Activated T-helper 2 cell treated with anti-CD3 and anti-CD28 coated beads, Interferon-gamma antibody, Interleukin-2, Interleukin-4, amounts not matched to agents 10 μg/mL and 5 μg/mL and 100 μg/mL, durations not matched to agents 14 hours and 24 hours and 36 hours (primary cell): ENCODE measurements around the gene PLCB1. TPM values are rescaled to one million over a fixed set of nuclear protein-coding genes. Genes with fewer than 3 reads are reported as not detected.

Experiments used
- DNase-seq: peaks from one replicate; pipeline ENCODE4 v3.0.0; 2021; ENCODE audit warnings: low spot score
- H3K27ac Mint-ChIP-seq: one replicate; pipeline ENCODE4 v1.8.0; 2021; ENCODE audit warnings: mixed read lengths
- H3K27me3 Mint-ChIP-seq: one replicate; pipeline ENCODE4 v1.8.0; 2021; ENCODE audit warnings: low read depth, mixed read lengths
- H3K36me3 Mint-ChIP-seq: one replicate; pipeline ENCODE4 v1.8.0; 2021; ENCODE audit warnings: low read depth, mixed read lengths
- H3K4me1 Mint-ChIP-seq: one replicate; pipeline ENCODE4 v1.8.0; 2021; ENCODE audit warnings: low read depth, mixed read lengths
- H3K4me3 Mint-ChIP-seq: one replicate; pipeline ENCODE4 v1.8.0; 2021; ENCODE audit warnings: low read depth, mild to moderate bottlenecking, moderate library complexity, mixed read lengths
- H3K9me3 Mint-ChIP-seq: one replicate; pipeline ENCODE4 v1.8.0; 2021; ENCODE audit warnings: mixed read lengths
- intact Hi-C: fragments of 100-400 bp; cut with micrococcal nuclease; formaldehyde crosslinking; loops from one replicate; pipeline ENCODE4 v1.15.1; 2023
- total RNA-seq: library from RNA; stranded (reverse); gene quantifications from 2 replicates; pipeline ENCODE4 v1.2.3, GENCODE V29; 2022

PLCB1 gene
- total RNA-seq, 1 donor from 2014 or later, result 2.6 TPM

DNA sequence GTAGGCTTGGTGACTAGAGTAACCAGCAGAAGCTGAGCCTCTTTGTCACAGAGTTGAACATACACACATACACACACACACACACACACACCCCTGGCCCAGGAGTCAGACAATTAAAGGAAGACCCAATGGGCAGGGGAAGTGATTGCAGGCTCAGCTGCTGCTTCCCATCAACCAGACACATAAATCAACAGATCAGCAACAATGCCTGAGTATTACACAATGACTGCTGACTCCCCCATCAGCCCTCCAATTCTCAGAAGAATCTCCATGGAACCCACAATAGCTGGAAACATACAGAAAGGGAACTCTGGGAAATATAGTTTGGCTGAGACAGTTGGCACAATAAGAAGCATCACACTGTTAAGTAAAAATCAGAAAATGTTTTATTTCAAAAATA, 666.4 kb downstream of the PLCB1 start:
- no peaks in the 10 kb centered on the region for H3K36me3 Mint-ChIP-seq
- H3K27me3 Mint-ChIP-seq, result no peaks in the 10 kb centered on the region
- no peak overlapping the region for H3K4me3 Mint-ChIP-seq
- no peak overlapping the region for H3K27ac Mint-ChIP-seq
- no peaks in the 10 kb centered on the region for H3K9me3 Mint-ChIP-seq
- intact Hi-C loops, result no loop called here
- DNase-seq, result no peak
- H3K4me1 Mint-ChIP-seq, result no peaks in the 10 kb centered on the region

GRCh38 chr20:8800089-8800488, 668.0 kb downstream of the PLCB1 start:
- no peak overlapping the region for H3K4me3 Mint-ChIP-seq
- no peak overlapping the region for H3K27ac Mint-ChIP-seq
- DNase-seq, result no peak
- no peaks in the 10 kb centered on the region for H3K9me3 Mint-ChIP-seq
- H3K4me1 Mint-ChIP-seq, result no peaks in the 10 kb centered on the region
- no peaks in the 10 kb centered on the region for H3K36me3 Mint-ChIP-seq
- intact Hi-C loops, result no loop called here
- no peaks in the 10 kb centered on the region for H3K27me3 Mint-ChIP-seq

DNA sequence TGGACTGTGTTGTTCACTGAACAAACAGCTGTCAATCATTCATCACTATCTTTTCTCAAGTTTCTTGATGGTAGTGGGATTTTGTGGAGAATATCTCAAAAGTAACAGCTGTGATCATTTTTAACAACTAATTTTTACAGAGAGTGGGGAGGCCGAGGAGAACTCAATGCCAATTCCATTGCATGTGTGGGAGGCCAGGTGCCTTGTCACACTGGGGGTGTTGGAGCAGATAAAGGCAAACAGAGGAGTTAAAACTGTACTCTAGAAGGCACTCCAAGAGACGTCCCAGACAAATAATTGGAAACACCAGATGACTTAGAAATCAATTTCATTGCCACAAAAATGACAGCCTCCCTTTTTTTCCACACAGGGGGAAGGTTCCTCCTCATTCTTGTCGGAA, 669.6 kb downstream of the PLCB1 start:
- DNase-seq, result no peak
- intact Hi-C loops, result no loop called here
- no peaks in the 10 kb centered on the region for H3K36me3 Mint-ChIP-seq
- no peak overlapping the region for H3K27ac Mint-ChIP-seq
- H3K4me1 Mint-ChIP-seq, result peaks cover 4% of the 10 kb centered on the region
- H3K4me3 Mint-ChIP-seq, result no peak overlapping the region
- no peaks in the 10 kb centered on the region for H3K27me3 Mint-ChIP-seq
- no peaks in the 10 kb centered on the region for H3K9me3 Mint-ChIP-seq

GRCh38 chr20:8803065-8803464, 671.0 kb downstream of the PLCB1 start:
- Mint-ChIP-seq H3K9me3 (no peaks in the 10 kb centered on the region), H3K27me3 (no peaks in the 10 kb centered on the region), H3K4me1 (peaks cover 4% of the 10 kb centered on the region), H3K36me3 (no peaks in the 10 kb centered on the region), H3K4me3 (no peak overlapping the region), H3K27ac (no peak overlapping the region)
- DNase-seq, result no peak
- intact Hi-C loops, result no loop called here

DNA sequence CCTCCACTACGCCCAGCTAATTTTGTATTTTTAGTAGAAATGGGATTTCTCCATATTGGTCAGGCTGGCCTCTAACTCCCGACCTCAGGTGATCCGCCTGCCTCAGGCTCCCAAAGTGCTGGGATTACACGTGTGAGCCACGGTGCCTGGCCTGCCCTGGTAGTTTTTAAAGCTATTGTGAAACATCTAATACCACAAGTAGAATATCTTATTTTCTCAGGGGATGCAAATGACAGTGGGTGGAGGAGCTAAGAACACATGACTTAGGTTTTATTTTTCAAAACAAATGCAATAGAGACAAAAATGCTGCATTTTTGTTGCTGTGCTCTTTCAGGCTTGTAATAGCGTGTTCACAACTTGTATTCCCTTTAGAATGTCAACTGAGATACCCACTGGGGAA, 671.9 kb downstream of the PLCB1 start:
- H3K4me1 Mint-ChIP-seq, result peaks cover 4% of the 10 kb centered on the region
- no peak overlapping the region for H3K27ac Mint-ChIP-seq
- H3K27me3 Mint-ChIP-seq, result no peaks in the 10 kb centered on the region
- no peaks in the 10 kb centered on the region for H3K36me3 Mint-ChIP-seq
- intact Hi-C loops, result no loop called here
- H3K4me3 Mint-ChIP-seq, result no peak overlapping the region
- no peak for DNase-seq
- no peaks in the 10 kb centered on the region for H3K9me3 Mint-ChIP-seq

GRCh38 chr20:8805737-8806442, 673.8 kb downstream of the PLCB1 start:
- H3K36me3 Mint-ChIP-seq, result no peaks in the 10 kb centered on the region
- no peak for DNase-seq
- no peak overlapping the region for H3K27ac Mint-ChIP-seq
- H3K27me3 Mint-ChIP-seq, result no peaks in the 10 kb centered on the region
- H3K4me1 Mint-ChIP-seq, result peaks cover 4% of the 10 kb centered on the region
- intact Hi-C loops, result loop anchor here (2.0 kb wide), 1 partner anchor 47 kb away; no protein-coding TSS in a partner anchor
- no peak overlapping the region for H3K4me3 Mint-ChIP-seq
- H3K9me3 Mint-ChIP-seq, result no peaks in the 10 kb centered on the region

- DNase-seq, result no peak
These were observed 675.6 kb downstream of the PLCB1 start for GRCh38 chr20:8807480-8808201.

GRCh38 chr20:8808202-8808535, 676.1 kb downstream of the PLCB1 start:
- H3K4me3 Mint-ChIP-seq, result no peak overlapping the region
- no peaks in the 10 kb centered on the region for H3K36me3 Mint-ChIP-seq
- H3K4me1 Mint-ChIP-seq, result peaks cover 4% of the 10 kb centered on the region
- H3K9me3 Mint-ChIP-seq, result no peaks in the 10 kb centered on the region
- H3K27me3 Mint-ChIP-seq, result no peaks in the 10 kb centered on the region
- intact Hi-C loops, result no loop called here
- DNase-seq, result no peak
- no peak overlapping the region for H3K27ac Mint-ChIP-seq

More at GRCh38 chr20:8807480-8808201, 675.6 kb downstream of the PLCB1 start:
- Mint-ChIP-seq H3K4me1 (peaks cover 4% of the 10 kb centered on the region), H3K4me3 (no peak overlapping the region), H3K27ac (no peak overlapping the region), H3K9me3 (no peaks in the 10 kb centered on the region), H3K27me3 (no peaks in the 10 kb centered on the region), H3K36me3 (no peaks in the 10 kb centered on the region)
- intact Hi-C loops, result loop anchor here (2.0 kb wide), 1 partner anchor 49 kb away; no protein-coding TSS in a partner anchor

- DNase-seq, result no peak
- H3K4me3 Mint-ChIP-seq, result no peak overlapping the region
- H3K4me1 Mint-ChIP-seq, result peaks cover 4% of the 10 kb centered on the region
- H3K27me3 Mint-ChIP-seq, result no peaks in the 10 kb centered on the region
- H3K27ac Mint-ChIP-seq, result no peak overlapping the region
- no peaks in the 10 kb centered on the region for H3K36me3 Mint-ChIP-seq
- no peaks in the 10 kb centered on the region for H3K9me3 Mint-ChIP-seq
- intact Hi-C loops, result no loop called here
These were observed 677.3 kb downstream of the PLCB1 start for GRCh38 chr20:8809107-8809953.

GRCh38 chr20:8811801-8812594, 679.9 kb downstream of the PLCB1 start:
- no peaks in the 10 kb centered on the region for H3K36me3 Mint-ChIP-seq
- H3K4me3 Mint-ChIP-seq, result no peak overlapping the region
- H3K27me3 Mint-ChIP-seq, result no peaks in the 10 kb centered on the region
- H3K9me3 Mint-ChIP-seq, result no peaks in the 10 kb centered on the region
- intact Hi-C loops, result no loop called here
- H3K4me1 Mint-ChIP-seq, result no peaks in the 10 kb centered on the region
- DNase-seq, result no peak
- no peak overlapping the region for H3K27ac Mint-ChIP-seq

DNA sequence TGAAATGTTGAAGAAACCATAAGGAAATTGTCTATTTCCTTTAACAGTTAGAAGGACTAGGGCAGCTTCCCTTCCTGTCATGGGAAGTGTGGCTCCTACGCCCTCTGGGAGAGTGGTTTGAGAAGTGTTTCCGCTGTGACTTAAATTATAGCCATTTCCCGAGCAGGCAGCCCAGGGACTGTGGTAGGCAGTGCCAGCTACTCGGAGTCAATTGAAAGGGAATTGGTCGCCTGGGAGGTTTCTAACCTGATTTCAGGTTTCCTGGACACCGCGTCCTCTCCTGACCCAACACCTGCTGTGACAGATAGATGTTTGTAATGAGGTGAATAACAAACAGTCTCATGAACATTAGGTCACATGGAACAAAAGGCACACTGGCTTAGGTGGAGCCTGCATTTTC, 680.8 kb downstream of the PLCB1 start:
- Mint-ChIP-seq H3K4me1 (no peaks in the 10 kb centered on the region), H3K27me3 (no peaks in the 10 kb centered on the region), H3K36me3 (no peaks in the 10 kb centered on the region), H3K27ac (no peak overlapping the region), H3K9me3 (no peaks in the 10 kb centered on the region), H3K4me3 (no peak overlapping the region)
- intact Hi-C loops, result no loop called here
- no peak for DNase-seq

DNA sequence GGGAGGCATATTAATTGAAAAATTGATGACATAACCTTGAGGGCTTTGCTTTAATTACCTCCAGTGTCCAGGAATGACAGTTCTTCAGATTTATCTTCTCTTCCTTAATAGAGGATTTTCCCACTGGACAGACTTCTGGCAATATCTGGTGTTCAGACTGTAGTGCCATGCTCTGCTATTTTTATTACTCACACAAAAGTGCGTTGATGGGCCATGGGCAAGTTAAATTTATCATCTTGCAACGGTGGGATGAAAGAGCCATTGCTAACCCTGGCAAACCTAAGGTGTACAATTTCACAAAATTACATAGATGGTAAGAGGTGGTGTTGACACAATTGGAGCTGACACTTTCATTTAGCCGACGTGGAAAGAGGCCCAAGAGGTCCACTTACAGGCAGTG, 683.1 kb downstream of the PLCB1 start:
- H3K27ac Mint-ChIP-seq, result no peak overlapping the region
- no peak for DNase-seq
- H3K36me3 Mint-ChIP-seq, result no peaks in the 10 kb centered on the region
- intact Hi-C loops, result no loop called here
- no peak overlapping the region for H3K4me3 Mint-ChIP-seq
- no peaks in the 10 kb centered on the region for H3K9me3 Mint-ChIP-seq
- no peaks in the 10 kb centered on the region for H3K27me3 Mint-ChIP-seq
- H3K4me1 Mint-ChIP-seq, result no peaks in the 10 kb centered on the region
